GM12874 (cell line): ENCODE results near the gene DSP.

ENCODE experiments used
- TF ChIP-seq, protein P1 (sequence below): IDR thresholded peaks from 2 replicates; pipeline ENCODE4 v1.5.1; 2011; ENCODE audit warnings: low read depth, mild to moderate bottlenecking, control low read depth, low read length, moderate library complexity; ENCODE audit not compliant: insufficient read depth

The DSP gene

GRCh38 chr6:7628479-7628878, 87.0 kb downstream of the DSP start:
- TF ChIP-seq, protein P1, sequence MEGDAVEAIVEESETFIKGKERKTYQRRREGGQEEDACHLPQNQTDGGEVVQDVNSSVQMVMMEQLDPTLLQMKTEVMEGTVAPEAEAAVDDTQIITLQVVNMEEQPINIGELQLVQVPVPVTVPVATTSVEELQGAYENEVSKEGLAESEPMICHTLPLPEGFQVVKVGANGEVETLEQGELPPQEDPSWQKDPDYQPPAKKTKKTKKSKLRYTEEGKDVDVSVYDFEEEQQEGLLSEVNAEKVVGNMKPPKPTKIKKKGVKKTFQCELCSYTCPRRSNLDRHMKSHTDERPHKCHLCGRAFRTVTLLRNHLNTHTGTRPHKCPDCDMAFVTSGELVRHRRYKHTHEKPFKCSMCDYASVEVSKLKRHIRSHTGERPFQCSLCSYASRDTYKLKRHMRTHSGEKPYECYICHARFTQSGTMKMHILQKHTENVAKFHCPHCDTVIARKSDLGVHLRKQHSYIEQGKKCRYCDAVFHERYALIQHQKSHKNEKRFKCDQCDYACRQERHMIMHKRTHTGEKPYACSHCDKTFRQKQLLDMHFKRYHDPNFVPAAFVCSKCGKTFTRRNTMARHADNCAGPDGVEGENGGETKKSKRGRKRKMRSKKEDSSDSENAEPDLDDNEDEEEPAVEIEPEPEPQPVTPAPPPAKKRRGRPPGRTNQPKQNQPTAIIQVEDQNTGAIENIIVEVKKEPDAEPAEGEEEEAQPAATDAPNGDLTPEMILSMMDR: no peak

DNA sequence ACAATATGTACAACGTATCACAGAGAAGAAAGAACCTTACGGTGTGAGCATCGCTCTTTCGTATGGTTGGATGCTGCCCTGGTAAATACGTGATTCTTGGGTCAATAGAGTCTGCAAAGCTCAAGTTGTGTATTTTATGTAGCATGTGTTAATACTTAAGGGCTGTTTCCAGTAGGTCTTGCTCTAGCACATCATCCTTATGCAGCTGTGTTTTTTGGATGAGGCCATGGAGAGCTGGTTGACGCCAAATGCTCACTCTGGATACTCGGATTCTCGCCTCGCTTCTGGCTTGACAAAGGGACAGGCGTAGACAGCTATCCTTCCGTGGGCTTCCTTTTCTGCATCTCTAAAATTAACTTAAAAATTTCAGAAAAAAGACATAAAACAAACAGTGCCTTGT, 87.4 kb downstream of the DSP start:
- TF ChIP-seq, protein P1: no peak

GRCh38 chr6:7629321-7629720, 87.8 kb downstream of the DSP start:
- TF ChIP-seq, protein P1: no peak

DNA sequence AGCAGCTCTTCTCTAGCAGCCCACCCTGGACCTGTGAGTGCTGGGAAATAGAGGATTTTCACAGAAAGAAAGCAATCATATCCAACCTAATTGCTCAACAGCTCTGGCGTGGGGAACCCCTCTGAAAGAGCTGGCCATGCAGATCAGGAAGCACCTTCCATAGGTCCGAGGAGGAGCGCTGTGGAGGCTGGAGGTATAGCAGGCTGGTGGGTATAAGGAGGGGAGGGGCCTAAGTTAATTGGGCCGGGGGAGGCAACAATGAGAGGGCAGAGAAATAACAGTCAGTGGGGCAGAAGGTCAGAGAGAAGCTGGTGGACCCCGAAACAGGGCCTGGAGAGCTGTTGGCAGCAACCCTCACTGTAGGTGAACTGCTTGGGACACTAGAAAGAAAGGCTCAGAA, 89.3 kb downstream of the DSP start:
- TF ChIP-seq, protein P1: no peak

DNA sequence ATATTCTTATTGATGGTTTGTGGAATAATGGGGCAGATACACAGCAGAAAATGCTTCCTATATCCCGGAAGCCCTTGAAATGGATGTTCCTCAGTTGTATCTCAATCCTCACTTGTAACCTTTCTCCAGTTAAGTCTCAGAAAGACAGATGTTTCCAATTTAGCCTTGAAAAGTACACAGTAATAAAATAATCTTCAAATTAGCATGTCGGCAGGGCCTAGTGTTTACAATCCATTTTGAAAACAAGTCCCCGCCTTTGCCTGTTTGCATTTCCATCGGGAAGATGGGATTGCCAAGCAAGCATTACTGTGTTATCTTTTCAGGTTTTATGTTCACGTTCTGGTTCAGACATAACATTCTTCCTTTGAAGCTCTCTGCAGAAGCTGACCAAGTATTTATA, 90.0 kb downstream of the DSP start:
- TF ChIP-seq, protein P1: no peak

- TF ChIP-seq, protein P1: no peak
These were observed 91.2 kb downstream of the DSP start for GRCh38 chr6:7632501-7633290.

DNA sequence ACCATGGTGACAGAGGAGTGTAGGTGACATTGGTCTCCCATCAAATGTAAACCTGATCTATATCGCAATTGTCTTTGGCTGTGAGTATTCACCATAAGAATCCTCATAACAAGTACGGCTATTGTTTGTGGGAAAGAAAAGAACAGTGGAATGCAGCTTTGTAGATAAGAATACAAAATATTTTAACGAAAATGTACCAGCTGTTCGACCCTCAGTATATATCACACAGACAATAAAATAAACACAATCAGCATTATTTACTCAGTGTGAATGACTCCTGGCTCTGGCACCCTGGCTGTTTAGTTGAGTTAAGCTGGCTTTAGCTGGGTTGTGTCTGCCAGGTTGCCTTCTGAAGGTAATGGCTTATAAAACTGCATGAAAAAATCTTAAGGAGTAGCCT, 91.9 kb downstream of the DSP start:
- TF ChIP-seq, protein P1: no peak
